Measurements from ENCODE around the gene ODAD3.

- TF ChIP-seq EZH2phosphoT487 (IDR thresholded peaks at IDR 0.05; ENCODE audit: insufficient read depth, low read depth) (no peak), EZH2 (IDR thresholded peaks at IDR 0.05; ENCODE audit: insufficient read depth, poor library complexity, severe bottlenecking) (no peak)
Observed at GRCh38 chr19:11465600-11465999, 30.7 kb upstream of the ODAD3 start.
